ENCODE results near the gene PLXNA2.

Gene PLXNA2

GRCh38 chr1:208027861-208028260 is 216.3 kb downstream of the PLXNA2 start:
- no peak for DNase-seq (ENCODE audit: low read depth in 2 of 2)

- DNase-seq (ENCODE audit: low read depth in 2 of 2) = no peak
Measured at GRCh38 chr1:208026880-208027438, 217.2 kb downstream of the PLXNA2 start.

GRCh38 chr1:208025031-208025430 is 219.2 kb downstream of the PLXNA2 start:
- DNase-seq (ENCODE audit: low read depth in 2 of 2) = no peak

GRCh38 chr1:208024406-208024805 is 219.8 kb downstream of the PLXNA2 start:
- DNase-seq (ENCODE audit: low read depth in 2 of 2) = no peak

GRCh38 chr1:208019257-208019656 is 224.9 kb downstream of the PLXNA2 start:
- no peak for DNase-seq (ENCODE audit: low read depth in 2 of 2)

GRCh38 chr1:208015255-208015654 is 228.9 kb downstream of the PLXNA2 start:
- no peak for DNase-seq (ENCODE audit: low read depth in 2 of 2)

GRCh38 chr1:208013210-208013609 is 231.0 kb downstream of the PLXNA2 start:
- no peak for DNase-seq (ENCODE audit: low read depth in 2 of 2)

- DNase-seq (ENCODE audit: low read depth in 2 of 2) = no peak
Measured at GRCh38 chr1:208012721-208013120, 231.5 kb downstream of the PLXNA2 start.

- DNase-seq (ENCODE audit: low read depth in 2 of 2) = no peak
Measured at GRCh38 chr1:208010487-208011071, 233.6 kb downstream of the PLXNA2 start.

GRCh38 chr1:208009706-208010444 is 234.3 kb downstream of the PLXNA2 start:
- DNase-seq (ENCODE audit: low read depth in 2 of 2) = no peak

GRCh38 chr1:208009303-208009702 is 234.9 kb downstream of the PLXNA2 start:
- DNase-seq (ENCODE audit: low read depth in 2 of 2) = no peak

GRCh38 chr1:208008534-208008933 is 235.7 kb downstream of the PLXNA2 start:
- DNase-seq (ENCODE audit: low read depth in 2 of 2) = no peak

GRCh38 chr1:208007938-208008342 is 236.2 kb downstream of the PLXNA2 start:
- no peak for DNase-seq (ENCODE audit: low read depth in 2 of 2)

- DNase-seq (ENCODE audit: low read depth in 2 of 2) = no peak
Measured at GRCh38 chr1:208007319-208007937, 236.8 kb downstream of the PLXNA2 start.

GRCh38 chr1:208006258-208006920 is 237.8 kb downstream of the PLXNA2 start:
- no peak for DNase-seq (ENCODE audit: low read depth in 2 of 2)

- no peak for DNase-seq (ENCODE audit: low read depth in 2 of 2)
Measured at GRCh38 chr1:208004851-208005250, 239.3 kb downstream of the PLXNA2 start.

GRCh38 chr1:208003241-208003640 is 240.9 kb downstream of the PLXNA2 start:
- no peak for DNase-seq (ENCODE audit: low read depth in 2 of 2)

GRCh38 chr1:208002672-208003071 is 241.5 kb downstream of the PLXNA2 start:
- no peak for DNase-seq (ENCODE audit: low read depth in 2 of 2)

GRCh38 chr1:208002078-208002477 is 242.1 kb downstream of the PLXNA2 start:
- no peak for DNase-seq (ENCODE audit: low read depth in 2 of 2)

GRCh38 chr1:208000504-208000903 is 243.7 kb downstream of the PLXNA2 start:
- DNase-seq (ENCODE audit: low read depth in 2 of 2) = no peak

GRCh38 chr1:207999972-208000371 is 244.2 kb downstream of the PLXNA2 start:
- no peak for DNase-seq (ENCODE audit: low read depth in 2 of 2)

- DNase-seq (ENCODE audit: low read depth in 2 of 2) = no peak
Measured at GRCh38 chr1:207999274-207999915, 244.8 kb downstream of the PLXNA2 start.

Measured in stimulated activated CD4-positive, alpha-beta T cell treated with anti-CD3 and anti-CD28 coated beads, Interleukin-4, amount 100 ng/mL, for 48 hours (primary cell).